Panc1 (cell line): ENCODE measurements around the gene B9D1.

ENCODE experiments used
- CTCF ChIP-seq: fragments of 450-650 bp; IDR thresholded peaks from 2 replicates; pipeline ENCODE4 v1.5.1; 2017; ENCODE audit warnings: mild to moderate bottlenecking
- REST ChIP-seq, 2 experiments: IDR thresholded peaks; 2 replicates each; pipeline ENCODE4 v1.6.1; 2011 to 2012; ENCODE audit warnings: low read depth in 2 of 2, control low read depth in 1 of 2, low read length in 1 of 2, mild to moderate bottlenecking in 1 of 2, moderate library complexity in 1 of 2; ENCODE audit not compliant: insufficient read depth in 1 of 2

GRCh38 chr17:19304751-19305150, 57.8 kb downstream of the B9D1 start:
- no peak for TF ChIP-seq CTCF
- TF ChIP-seq REST (IDR thresholded peaks at IDR 0.05; ENCODE audit: insufficient read depth in 1 of 2, low read depth in 2 of 2, low read length in 1 of 2): no peak
